HG02840 (cell line): Measurements from ENCODE around the gene PMEL.
"Not testable (repeated sequence)": the region's sequence is repeated elsewhere in the genome, so short reads cannot be mapped to it uniquely, and the experiment has no call there.

ENCODE experiments used
- ATAC-seq: cut with Tn5 transposase; IDR thresholded peaks from one replicate; pipeline ENCODE4 v1.9.1; 2021; ENCODE audit warnings: mild to moderate bottlenecking, moderate library complexity, moderate number of reproducible peaks; ENCODE audit not compliant: unreplicated experiment, low FRiP score

PMEL gene

GRCh38 chr12:55965941-55966407 is at the start of gene PMEL:
Gene PMEL, minus strand, starts transcription at chr12:55966042. Its CDS starts 31 bp downstream, at chr12:55966011.
- ATAC-seq = no peak

- ATAC-seq = no peak
These were observed 48.4 kb upstream of the PMEL start for GRCh38 chr12:56014205-56014604.

- no peak for ATAC-seq
These were observed 47.6 kb upstream of the PMEL start for GRCh38 chr12:56013482-56013881.

GRCh38 chr12:56011509-56012090 is 45.8 kb upstream of the PMEL start:
- ATAC-seq = no peak

DNA sequence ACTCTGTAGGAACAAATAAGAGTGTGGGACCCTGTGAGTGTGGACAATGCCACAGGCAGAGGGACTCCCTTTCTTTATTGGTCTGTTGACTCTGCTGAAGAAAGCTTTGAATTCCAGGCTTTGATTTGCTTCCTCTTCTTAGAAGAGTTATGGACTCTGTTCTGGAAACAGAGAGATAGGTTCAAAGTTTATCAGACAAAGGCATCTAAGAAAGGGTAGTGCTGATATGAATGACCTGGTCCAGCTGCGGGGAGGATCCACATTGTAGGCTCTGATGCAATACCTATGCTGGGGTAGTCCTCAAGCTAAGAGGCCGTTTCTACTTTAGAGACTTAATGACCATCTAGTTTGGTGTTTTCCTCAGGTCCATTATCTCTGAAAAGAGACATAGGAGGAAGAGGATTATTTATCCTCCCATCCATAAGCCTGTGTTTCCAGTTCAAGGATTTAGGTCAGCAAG is 44.3 kb upstream of the PMEL start:
- ATAC-seq = no peak

- no peak for ATAC-seq
These were observed 42.0 kb upstream of the PMEL start for GRCh38 chr12:56007564-56008559.

GRCh38 chr12:56004211-56004610 is 38.4 kb upstream of the PMEL start:
- ATAC-seq = no peak

- not testable (repeated sequence) for ATAC-seq
These were observed 37.5 kb upstream of the PMEL start for GRCh38 chr12:56003376-56003775.

- ATAC-seq = no peak
These were observed 35.8 kb upstream of the PMEL start for GRCh38 chr12:56001487-56002100.

GRCh38 chr12:55999999-56000540 is 34.2 kb upstream of the PMEL start:
- ATAC-seq = not testable (repeated sequence)

DNA sequence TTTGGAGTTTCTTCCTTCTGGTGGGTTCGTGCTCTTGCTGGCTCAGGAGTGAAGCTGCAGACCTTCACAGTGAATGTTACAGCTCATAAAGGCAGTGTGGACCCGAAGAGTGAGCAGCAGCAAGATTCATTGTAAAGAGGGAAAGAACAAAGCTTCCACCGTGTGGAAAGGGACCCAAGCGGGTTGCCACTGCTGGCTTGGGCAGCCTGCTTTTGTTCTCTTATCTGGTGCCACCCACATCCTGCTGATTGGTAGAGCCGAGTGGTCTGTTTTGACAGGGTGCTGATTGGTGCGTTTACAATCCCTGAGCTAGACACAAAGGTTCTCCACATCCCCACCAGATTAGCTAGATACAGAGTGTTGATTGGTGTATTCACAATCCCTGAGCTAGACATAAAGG is 33.7 kb upstream of the PMEL start:
- ATAC-seq = not testable (repeated sequence)

- ATAC-seq = no peak
These were observed 31.7 kb upstream of the PMEL start for GRCh38 chr12:55997535-55997859.

DNA sequence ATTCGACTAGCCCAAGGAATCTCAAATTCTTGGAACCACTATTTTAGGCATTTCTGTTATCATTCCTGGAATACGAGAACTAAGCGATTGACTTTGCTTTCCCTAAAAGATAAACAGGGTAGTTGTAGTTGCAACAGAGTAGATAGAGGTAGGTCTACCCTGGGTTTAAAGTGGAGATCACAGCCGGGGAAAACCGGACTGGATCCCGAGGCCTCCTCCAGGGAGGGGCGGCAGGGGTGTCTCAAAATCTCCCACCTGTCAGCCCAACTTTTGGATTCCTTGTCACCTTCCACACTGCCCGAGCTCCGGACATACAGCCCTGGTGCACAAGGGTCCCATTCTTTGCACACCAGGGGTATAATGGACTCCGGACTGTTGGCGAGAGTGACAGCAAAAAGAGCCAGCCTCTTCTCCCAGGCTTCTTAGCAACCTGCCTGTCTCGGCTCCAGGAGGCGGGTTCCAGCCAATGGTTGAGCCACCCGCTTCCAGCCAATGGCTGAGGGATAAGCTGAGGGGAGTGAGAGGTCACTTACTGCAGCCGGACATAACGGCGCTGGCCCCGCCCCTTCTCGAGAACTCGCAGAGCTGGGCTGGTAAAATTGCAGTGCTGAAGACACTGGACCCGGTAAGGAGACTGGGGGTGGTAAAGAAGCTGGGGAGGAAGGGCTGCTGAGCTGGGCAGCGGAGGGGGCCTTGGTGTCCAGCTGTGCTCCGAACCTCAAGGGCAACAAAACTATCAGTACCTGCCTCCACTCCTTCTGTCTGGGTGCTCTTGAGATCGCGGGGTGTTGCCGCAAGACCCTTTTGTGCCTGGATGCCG is 31.1 kb upstream of the PMEL start, which contains the start of gene SUOX:
Gene SUOX (plus strand): TSS at position 562 of the 820 bp plus-strand sequence. CDS start 4,946 bp downstream, outside the sequence.
- peak; percentile 95 for ATAC-seq

- no peak for ATAC-seq
These were observed 30.4 kb upstream of the PMEL start for GRCh38 chr12:55996201-55996714.

GRCh38 chr12:55995366-55995765 is 29.5 kb upstream of the PMEL start:
- ATAC-seq = no peak

DNA sequence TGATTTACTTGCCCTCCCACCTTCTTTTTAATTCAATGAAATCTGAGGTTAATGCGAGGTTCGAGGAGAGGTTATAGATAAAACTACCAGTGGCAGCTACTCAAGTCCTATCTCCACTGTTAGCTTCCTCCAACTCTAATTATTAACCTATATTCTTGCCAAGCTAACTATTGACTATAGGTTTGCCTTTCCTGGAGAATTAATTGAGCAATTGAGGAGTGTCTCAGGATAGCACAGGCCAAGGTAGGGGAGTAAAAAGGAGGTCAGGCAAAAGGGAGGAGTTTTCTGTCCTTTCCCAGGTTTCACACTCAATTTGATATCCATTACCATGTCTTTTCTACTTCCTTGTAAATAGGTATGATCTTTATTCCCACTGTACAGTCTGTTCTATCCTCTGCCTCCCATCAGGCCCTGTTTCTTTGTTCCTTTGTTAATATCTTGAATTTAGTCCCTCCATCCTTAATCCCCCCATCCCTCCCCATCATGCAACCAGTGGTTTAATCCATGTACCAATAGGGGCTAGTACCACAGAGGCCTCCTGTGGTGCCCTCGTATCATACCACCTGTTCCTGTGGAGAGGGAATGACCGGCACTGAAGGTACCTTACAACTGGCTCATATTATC is 27.5 kb upstream of the PMEL start:
- no peak for ATAC-seq

GRCh38 chr12:55991110-55991509 is 25.3 kb upstream of the PMEL start:
- no peak for ATAC-seq

DNA sequence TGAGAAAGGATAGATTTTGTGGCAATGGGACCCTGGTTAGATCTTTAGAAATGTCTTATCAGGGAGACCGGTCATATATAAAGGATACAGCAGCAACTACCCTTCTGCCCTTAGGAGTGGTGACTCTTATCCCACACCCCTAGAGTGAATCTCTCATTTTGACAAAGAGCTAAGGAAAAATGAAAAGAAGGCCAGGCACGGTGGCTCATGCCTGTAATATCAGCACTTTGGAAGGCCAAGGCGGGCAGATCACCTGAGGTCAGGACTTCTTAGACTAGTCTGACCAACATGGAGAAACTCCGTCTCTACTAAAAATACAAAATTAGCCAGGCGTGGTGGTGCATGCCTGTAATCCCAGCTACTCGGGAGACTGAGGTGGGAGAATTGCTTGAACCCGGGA is 20.1 kb upstream of the PMEL start:
- not testable (repeated sequence) for ATAC-seq

DNA sequence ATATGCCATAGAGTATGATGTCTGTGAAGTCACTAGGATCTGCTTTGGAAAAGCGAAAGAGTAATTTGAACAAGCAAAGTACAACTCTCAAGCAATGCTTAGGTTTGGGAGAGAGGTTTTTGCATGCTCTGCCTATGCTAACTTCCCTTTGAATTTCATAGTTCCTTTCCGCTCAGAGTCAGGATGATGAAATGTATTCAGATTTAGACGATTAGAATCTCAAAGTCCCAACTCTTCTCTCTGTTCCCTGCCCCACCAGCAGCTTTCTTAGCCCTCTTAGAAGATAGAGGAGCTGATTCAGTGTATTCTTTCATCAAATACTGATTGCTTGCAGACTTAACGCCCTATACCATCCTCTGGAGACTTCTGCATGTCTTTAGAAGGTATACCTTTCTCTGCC is 19.5 kb upstream of the PMEL start:
- ATAC-seq = no peak
